HG03159 (cell line): ENCODE measurements around the gene GRID1.

Source experiments
- ATAC-seq: cut with Tn5 transposase; IDR thresholded peaks from one replicate; pipeline ENCODE4 v1.9.1; 2021; ENCODE audit warnings: mild to moderate bottlenecking, moderate library complexity; ENCODE audit not compliant: unreplicated experiment

Gene GRID1

GRCh38 chr10:86234107-86234506 lies 132.5 kb downstream of the GRID1 start:
- no peak for ATAC-seq

GRCh38 chr10:86233131-86233530 lies 133.5 kb downstream of the GRID1 start:
- ATAC-seq, result no peak

GRCh38 chr10:86232644-86233043 lies 134.0 kb downstream of the GRID1 start:
- no peak for ATAC-seq

GRCh38 chr10:86231796-86232560 lies 134.6 kb downstream of the GRID1 start:
- ATAC-seq, result no peak

GRCh38 chr10:86230557-86231180 lies 135.9 kb downstream of the GRID1 start:
- no peak for ATAC-seq

GRCh38 chr10:86229811-86230556 lies 136.6 kb downstream of the GRID1 start:
- ATAC-seq, result no peak

- ATAC-seq, result no peak
These were observed 137.2 kb downstream of the GRID1 start for GRCh38 chr10:86229376-86229775.

- no peak for ATAC-seq
These were observed 138.9 kb downstream of the GRID1 start for GRCh38 chr10:86227501-86228258.

GRCh38 chr10:86226781-86227201 lies 139.8 kb downstream of the GRID1 start:
- ATAC-seq, result no peak

- no peak for ATAC-seq
These were observed 140.6 kb downstream of the GRID1 start for GRCh38 chr10:86226016-86226415.

GRCh38 chr10:86225103-86225782 lies 141.4 kb downstream of the GRID1 start:
- peak; percentile 21 for ATAC-seq

- ATAC-seq, result peak; percentile 80
These were observed 142.1 kb downstream of the GRID1 start for GRCh38 chr10:86224354-86225102.

- ATAC-seq, result no peak
These were observed 143.3 kb downstream of the GRID1 start for GRCh38 chr10:86223256-86223655.

GRCh38 chr10:86222687-86223086 lies 143.9 kb downstream of the GRID1 start:
- no peak for ATAC-seq

GRCh38 chr10:86222336-86222650 lies 144.3 kb downstream of the GRID1 start:
- ATAC-seq, result no peak

- ATAC-seq, result no peak
These were observed 144.9 kb downstream of the GRID1 start for GRCh38 chr10:86221442-86222335.

GRCh38 chr10:86220626-86221025 lies 146.0 kb downstream of the GRID1 start:
- no peak for ATAC-seq

GRCh38 chr10:86219271-86219670 lies 147.3 kb downstream of the GRID1 start:
- ATAC-seq, result no peak

GRCh38 chr10:86218842-86219241 lies 147.8 kb downstream of the GRID1 start:
- ATAC-seq, result no peak
